Karpas-422 (cell line): ENCODE data around the gene OR8B2. TPM values are rescaled to one million over a fixed set of nuclear protein-coding genes. Genes with fewer than 3 reads are reported as not detected.
A peak's percentile ranks its signal among the peaks of the same experiment; 100 is the strongest.
"Not testable (repeated sequence)": the region's sequence is repeated elsewhere in the genome, so short reads cannot be mapped to it uniquely, and the experiment has no call there.

Experiments
- DNase-seq: peaks from one replicate; pipeline ENCODE4 v3.0.0-alpha.2; 2015
- H2AFZ ChIP-seq: fragments of 200-600 bp; sonication (generic); 2 replicates; pipeline ENCODE4 v1.6.1; 2014; ENCODE audit warnings: antibody characterized with exemption, low read length, mixed read lengths
- H3K27ac ChIP-seq: fragments of 200-600 bp; sonication (generic); 2 replicates; pipeline ENCODE4 v1.5.1; 2014; ENCODE audit warnings: mild to moderate bottlenecking, low read length, moderate library complexity
- H3K27me3 ChIP-seq: fragments of 200-600 bp; sonication (generic); 2 replicates; pipeline ENCODE4 v1.6.1; 2014; ENCODE audit warnings: low read length, mixed read lengths
- H3K36me3 ChIP-seq: fragments of 200-600 bp; sonication (generic); 2 replicates; pipeline ENCODE4 v1.6.1; 2014; ENCODE audit warnings: low read length, mixed read lengths; ENCODE audit not compliant: insufficient read depth
- H3K4me1 ChIP-seq: fragments of 200-600 bp; sonication (generic); 2 replicates; pipeline ENCODE4 v1.6.1; 2014; ENCODE audit warnings: mild to moderate bottlenecking, low read length, mixed read lengths
- H3K4me2 ChIP-seq: fragments of 200-600 bp; sonication (generic); 2 replicates; pipeline ENCODE4 v1.6.1; 2014; ENCODE audit warnings: low read length, low read depth, mild to moderate bottlenecking; ENCODE audit not compliant: poor library complexity, severe bottlenecking
- H3K4me3 ChIP-seq: fragments of 200-600 bp; sonication (generic); 2 replicates; pipeline ENCODE4 v1.5.1; 2014; ENCODE audit warnings: mild to moderate bottlenecking, antibody characterized with exemption, low read length, mixed read lengths
- H3K79me2 ChIP-seq: fragments of 200-600 bp; sonication (generic); 2 replicates; pipeline ENCODE4 v1.6.1; 2014; ENCODE audit warnings: mild to moderate bottlenecking, low read length, mixed read lengths
- H3K9ac ChIP-seq: fragments of 200-600 bp; sonication (generic); 2 replicates; pipeline ENCODE4 v1.6.0; 2014; ENCODE audit warnings: low read length
- H3K9me2 ChIP-seq: fragments of 200-600 bp; sonication (generic), shearing (Covaris generic); replicated peaks from 2 replicates; pipeline ENCODE4 v1.6.0; 2014; ENCODE audit warnings: mild to moderate bottlenecking, low read length, moderate library complexity; ENCODE audit not compliant: insufficient read depth
- H3K9me3 ChIP-seq: fragments of 300-700, 200-600 bp; sonication (generic); 2 replicates; pipeline ENCODE4 v1.6.1; 2014; ENCODE audit warnings: low read length, mixed read lengths
- H4K20me1 ChIP-seq: fragments of 200-600 bp; sonication (generic); 2 replicates; pipeline ENCODE4 v1.6.1; 2014; ENCODE audit warnings: mild to moderate bottlenecking, antibody characterized with exemption, low read length, low read depth; ENCODE audit not compliant: insufficient read depth
- total RNA-seq: library from RNA; depleted of rRNA; stranded (reverse); fragments of >200 nt; shearing (Covaris generic); gene quantifications from 2 replicates; pipeline ENCODE4 v1.2.3, GENCODE V29; 2014; ENCODE audit warnings: low replicate concordance

OR8B2 gene
- total RNA-seq, 1 experiment from 2014 or later = not detected

GRCh38 chr11:124402326-124402922, 18.1 kb upstream of the OR8B2 start:
- Histone ChIP-seq H3K4me1 (no peaks in the 10 kb centered on the region), H3K4me3 (no peak overlapping the region), H3K27ac (no peak overlapping the region), H4K20me1 (no peaks in the 10 kb centered on the region), H3K4me2 (no peak overlapping the region), H3K36me3 (no peaks in the 10 kb centered on the region), H3K27me3 (no peaks in the 10 kb centered on the region), H3K79me2 (no peaks in the 10 kb centered on the region), H2AFZ (no peak overlapping the region), H3K9me3 (no peaks in the 10 kb centered on the region), H3K9ac (no peak overlapping the region), H3K9me2 (no peaks in the 10 kb centered on the region)
- DNase-seq = peak; percentile 74

GRCh38 chr11:124398924-124399323, 14.6 kb upstream of the OR8B2 start, which contains the start of gene OR8B3:
TSS of gene OR8B3 (minus strand) at chr11:124399024. CDS start at chr11:124397351, 1,673 bp downstream.
- Histone ChIP-seq H2AFZ (no peak within 1 kb of the TSS), H3K9me3 (no peaks in the 10 kb centered on the region)
- no peak for DNase-seq

GRCh38 chr11:124396847-124397246, 12.5 kb upstream of the OR8B2 start:
- H4K20me1 ChIP-seq, H3K9me2 ChIP-seq, H2AFZ ChIP-seq, H3K4me2 ChIP-seq, H3K4me3 ChIP-seq, H3K79me2 ChIP-seq, H3K4me1 ChIP-seq, DNase-seq, H3K36me3 ChIP-seq, H3K27ac ChIP-seq, H3K9me3 ChIP-seq, H3K27me3 ChIP-seq, H3K9ac ChIP-seq: not testable (repeated sequence)

More at GRCh38 chr11:124398924-124399323, 14.6 kb upstream of the OR8B2 start, which contains the start of gene OR8B3:
- Histone ChIP-seq H3K9me2 (no peaks in the 10 kb centered on the region), H3K9ac (no peak within 1 kb of the TSS), H3K27me3 (no peaks in the 10 kb centered on the region), H3K4me3 (no peak within 1 kb of the TSS), H3K36me3 (no peaks in the 10 kb centered on the region), H3K4me1 (no peaks in the 10 kb centered on the region), H3K79me2 (no peaks in the 10 kb centered on the region), H4K20me1 (no peaks in the 10 kb centered on the region), H3K27ac (no peak within 1 kb of the TSS), H3K4me2 (no peak within 1 kb of the TSS)

DNA sequence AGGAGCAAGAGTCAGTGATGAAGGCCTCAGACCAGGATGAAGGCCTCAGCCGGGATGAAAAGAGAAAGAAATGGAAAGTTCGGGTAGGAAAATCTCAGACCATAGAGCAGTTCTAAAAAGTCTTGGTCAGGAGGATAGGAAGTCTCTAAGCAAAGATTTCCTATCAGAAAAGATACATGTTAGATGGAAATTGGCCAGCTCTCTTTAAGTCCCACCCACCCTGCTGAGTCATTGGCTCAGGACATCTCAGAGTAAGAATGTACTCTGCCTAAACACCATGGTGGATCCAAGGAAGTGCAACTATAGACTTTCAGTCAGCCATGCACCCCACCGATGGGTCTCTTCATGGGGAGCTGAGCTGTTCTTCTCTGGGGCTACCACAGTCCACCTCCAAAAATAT, 10.1 kb upstream of the OR8B2 start:
- H3K4me1 ChIP-seq = no peaks in the 10 kb centered on the region
- H3K9ac ChIP-seq = no peak overlapping the region
- no peaks in the 10 kb centered on the region for H3K79me2 ChIP-seq
- no peak overlapping the region for H3K4me2 ChIP-seq
- H3K36me3 ChIP-seq = no peaks in the 10 kb centered on the region
- H4K20me1 ChIP-seq = no peaks in the 10 kb centered on the region
- no peaks in the 10 kb centered on the region for H3K27me3 ChIP-seq
- no peak overlapping the region for H2AFZ ChIP-seq
- no peak overlapping the region for H3K27ac ChIP-seq
- DNase-seq = no peak
- H3K9me2 ChIP-seq = no peaks in the 10 kb centered on the region
- no peak overlapping the region for H3K4me3 ChIP-seq
- no peaks in the 10 kb centered on the region for H3K9me3 ChIP-seq

- not testable (repeated sequence) for H3K27ac ChIP-seq, H3K4me1 ChIP-seq, H3K36me3 ChIP-seq, H3K4me3 ChIP-seq, H2AFZ ChIP-seq, H3K9me2 ChIP-seq, H3K27me3 ChIP-seq, H3K9me3 ChIP-seq, H3K9ac ChIP-seq, H3K79me2 ChIP-seq, DNase-seq, H4K20me1 ChIP-seq, H3K4me2 ChIP-seq
Measured at GRCh38 chr11:124382857-124383256, 1.4 kb downstream of the OR8B2 start.

DNA sequence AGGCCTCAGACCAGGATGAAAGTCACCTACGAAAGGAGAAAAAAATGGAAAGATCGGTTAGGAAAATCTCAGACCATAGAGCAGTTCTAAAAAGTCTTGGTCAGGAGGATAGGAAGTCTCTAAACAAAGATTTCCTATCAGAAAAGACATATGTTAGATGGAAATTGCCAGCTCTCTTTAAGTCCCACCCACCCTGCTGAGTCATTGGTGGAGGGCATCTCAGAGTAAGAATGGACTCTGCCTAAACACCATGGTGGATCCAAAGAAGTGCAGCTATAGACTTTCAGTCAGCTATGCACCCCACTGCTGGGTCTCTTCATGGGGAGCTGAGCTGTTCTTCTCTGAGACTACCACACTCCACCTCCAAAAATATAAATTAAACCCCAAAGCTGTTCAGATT, 3.7 kb downstream of the OR8B2 start:
- Histone ChIP-seq H3K79me2 (no peaks in the 10 kb centered on the region), H3K36me3 (no peaks in the 10 kb centered on the region), H3K9me2 (no peaks in the 10 kb centered on the region), H2AFZ (no peak overlapping the region), H3K4me2 (no peak overlapping the region), H4K20me1 (no peaks in the 10 kb centered on the region), H3K4me1 (no peaks in the 10 kb centered on the region), H3K9ac (no peak overlapping the region), H3K27me3 (no peaks in the 10 kb centered on the region), H3K9me3 (no peaks in the 10 kb centered on the region), H3K27ac (no peak overlapping the region), H3K4me3 (no peak overlapping the region)
- no peak for DNase-seq

GRCh38 chr11:124376280-124376679, 8.0 kb downstream of the OR8B2 start:
- Histone ChIP-seq H3K27me3 (no peaks in the 10 kb centered on the region), H3K36me3 (no peaks in the 10 kb centered on the region)
- DNase-seq = no peak

DNA sequence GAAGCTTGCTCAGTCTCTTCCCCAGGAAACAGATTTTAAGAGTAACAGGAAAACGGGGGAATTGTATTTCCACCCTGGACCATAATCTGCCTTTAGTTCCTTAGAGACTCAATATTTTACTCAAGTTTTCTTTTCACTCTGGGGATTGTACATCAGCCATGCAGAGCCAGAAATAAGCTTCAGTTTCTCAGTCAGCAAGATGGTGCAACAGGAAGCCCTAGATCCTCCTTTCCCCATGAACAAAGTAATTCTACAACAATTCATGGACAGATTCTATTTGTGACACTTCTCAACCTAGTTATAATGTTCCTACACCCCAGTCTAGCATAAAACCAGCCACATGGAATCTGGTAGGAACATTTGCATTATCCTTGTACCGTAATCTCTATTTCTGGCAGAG, 24.7 kb downstream of the OR8B2 start:
- no peak for DNase-seq
- Histone ChIP-seq H3K9ac (no peak overlapping the region), H4K20me1 (no peaks in the 10 kb centered on the region)

More at GRCh38 chr11:124376280-124376679, 8.0 kb downstream of the OR8B2 start:
- H3K4me2 ChIP-seq = no peak overlapping the region
- H3K9me2 ChIP-seq = no peaks in the 10 kb centered on the region
- H3K4me1 ChIP-seq = no peaks in the 10 kb centered on the region
- no peak overlapping the region for H3K4me3 ChIP-seq
- H3K9me3 ChIP-seq = no peaks in the 10 kb centered on the region
- H4K20me1 ChIP-seq = no peaks in the 10 kb centered on the region
- H3K79me2 ChIP-seq = no peaks in the 10 kb centered on the region
- H3K27ac ChIP-seq = no peak overlapping the region
- H3K9ac ChIP-seq = no peak overlapping the region
- no peak overlapping the region for H2AFZ ChIP-seq

More for the DNA sequence above, 24.7 kb downstream of the OR8B2 start:
- Histone ChIP-seq H3K4me2 (no peak overlapping the region), H3K9me3 (no peaks in the 10 kb centered on the region), H3K79me2 (no peaks in the 10 kb centered on the region), H3K4me3 (no peak overlapping the region), H3K36me3 (no peaks in the 10 kb centered on the region), H3K9me2 (no peaks in the 10 kb centered on the region), H3K27me3 (no peaks in the 10 kb centered on the region), H3K27ac (no peak overlapping the region), H3K4me1 (no peaks in the 10 kb centered on the region), H2AFZ (no peak overlapping the region)
